ENCODE measurements around the gene RGMA. TPM values are rescaled to one million over a fixed set of nuclear protein-coding genes. Genes with fewer than 3 reads are reported as not detected.

Gene RGMA
- total RNA-seq, 2 experiments from 2014 or later: 0.28 TPM; not detected in 1

- no peak for DNase-seq
- H3K4me1 Mint-ChIP-seq: peaks cover 53% of the 10 kb centered on the region
- CTCF ChIA-PET: interaction anchor here (0.6 to 3.2 kb wide), 4 partner anchors 12 to 220 kb away, joined by 3 to 29 read pairs (median 6); no protein-coding TSS in a partner anchor
- H3K4me3 Mint-ChIP-seq: no peak overlapping the region
- no peak for ATAC-seq
- H3K9me3 Mint-ChIP-seq (ENCODE audit: low read depth): no peaks in the 10 kb centered on the region
- H3K36me3 Mint-ChIP-seq: peaks cover 86% of the 10 kb centered on the region
- peak overlapping the region; percentile 28 for H3K27ac Mint-ChIP-seq
- H3K27me3 Mint-ChIP-seq: no peaks in the 10 kb centered on the region
Observed at GRCh38 chr15:93017526-93017925, 71.5 kb downstream of the RGMA start.

GRCh38 chr15:93012786-93013185, 76.2 kb downstream of the RGMA start:
- CTCF ChIA-PET: no interaction called here
- Mint-ChIP-seq H3K4me1 (peaks cover 10% of the 10 kb centered on the region), H3K36me3 (peaks cover 72% of the 10 kb centered on the region), H3K9me3 (ENCODE audit: low read depth) (no peaks in the 10 kb centered on the region), H3K27me3 (no peaks in the 10 kb centered on the region), H3K27ac (no peak overlapping the region), H3K4me3 (no peak overlapping the region)
- ATAC-seq (no peak), DNase-seq (no peak)

DNA sequence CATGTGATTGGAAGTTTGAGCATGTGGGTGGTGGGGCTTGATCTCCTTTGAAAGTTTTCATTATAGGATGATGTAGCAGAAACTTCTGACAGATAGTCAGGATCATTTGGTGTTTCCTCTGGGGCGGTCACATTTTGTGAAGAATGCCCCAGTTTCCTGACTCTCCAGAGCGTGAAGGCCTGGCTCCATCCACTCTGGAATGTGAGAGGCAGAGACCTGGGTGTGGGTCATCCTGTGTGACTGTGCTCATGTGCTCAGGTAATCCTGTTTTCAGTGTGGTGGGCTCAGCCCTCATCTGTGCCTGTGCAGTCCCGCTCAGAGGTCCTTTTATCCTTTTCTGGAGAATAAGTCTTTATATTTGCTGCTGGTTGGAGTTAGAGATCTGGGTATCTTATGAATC, 81.0 kb downstream of the RGMA start:
- Mint-ChIP-seq H3K9me3 (ENCODE audit: low read depth) (no peaks in the 10 kb centered on the region), H3K36me3 (peaks cover 67% of the 10 kb centered on the region), H3K27ac (no peak overlapping the region), H3K27me3 (no peaks in the 10 kb centered on the region), H3K4me1 (no peaks in the 10 kb centered on the region), H3K4me3 (no peak overlapping the region)
- CTCF ChIA-PET: no interaction called here
- no peak for DNase-seq
- ATAC-seq: no peak

DNA sequence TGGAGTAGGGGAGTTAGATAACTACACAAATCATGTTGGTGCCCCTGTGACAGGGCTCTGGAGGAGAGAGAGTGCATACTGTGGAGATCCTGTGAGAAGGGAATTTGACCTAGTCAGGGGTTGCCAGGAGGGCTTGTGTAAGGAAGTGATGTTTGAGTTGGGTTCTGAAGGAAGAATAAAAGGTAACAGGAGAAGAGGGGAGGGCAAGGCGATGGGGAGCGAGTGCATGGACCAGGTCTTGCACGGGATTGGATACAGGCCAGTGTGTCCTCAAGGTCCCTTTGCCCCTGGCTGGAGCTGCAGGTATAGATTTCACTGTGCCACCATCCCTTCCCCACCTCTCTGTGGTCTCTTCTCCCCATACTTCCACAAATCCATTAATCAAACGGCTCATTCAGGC, 83.9 kb downstream of the RGMA start:
- peak overlapping the region; percentile 14 for H3K27ac Mint-ChIP-seq
- no peaks in the 10 kb centered on the region for H3K4me1 Mint-ChIP-seq
- DNase-seq: no peak
- no peaks in the 10 kb centered on the region for H3K27me3 Mint-ChIP-seq
- H3K9me3 Mint-ChIP-seq (ENCODE audit: low read depth): no peaks in the 10 kb centered on the region
- peaks cover 70% of the 10 kb centered on the region for H3K36me3 Mint-ChIP-seq
- H3K4me3 Mint-ChIP-seq: no peak overlapping the region
- CTCF ChIA-PET: interaction anchor here (0.9 to 1.9 kb wide), 2 partner anchors 21 to 208 kb away, joined by 3 to 8 read pairs; no protein-coding TSS in a partner anchor
- no peak for ATAC-seq

GRCh38 chr15:93001881-93002280, 87.1 kb downstream of the RGMA start:
- H3K9me3 Mint-ChIP-seq (ENCODE audit: low read depth): no peaks in the 10 kb centered on the region
- H3K4me3 Mint-ChIP-seq: no peak overlapping the region
- H3K36me3 Mint-ChIP-seq: peaks cover 75% of the 10 kb centered on the region
- DNase-seq (no peak), ATAC-seq (no peak)
- peaks cover 15% of the 10 kb centered on the region for H3K4me1 Mint-ChIP-seq
- CTCF ChIA-PET: interaction anchor here (1.2 to 1.5 kb wide), 3 partner anchors 10 to 26 kb away, joined by 3 to 4 read pairs (median 4); no protein-coding TSS in a partner anchor
- H3K27ac Mint-ChIP-seq: peak overlapping the region; percentile 32
- no peaks in the 10 kb centered on the region for H3K27me3 Mint-ChIP-seq

GRCh38 chr15:93001156-93001555, 87.9 kb downstream of the RGMA start:
- no peak for ATAC-seq
- no peak for DNase-seq
- H3K27me3 Mint-ChIP-seq: no peaks in the 10 kb centered on the region
- H3K9me3 Mint-ChIP-seq (ENCODE audit: low read depth): no peaks in the 10 kb centered on the region
- CTCF ChIA-PET: interaction anchor here (1.2 to 1.5 kb wide), 4 partner anchors 10 to 204 kb away, joined by 3 to 4 read pairs (median 4); no protein-coding TSS in a partner anchor
- H3K4me3 Mint-ChIP-seq: no peak overlapping the region
- peaks cover 15% of the 10 kb centered on the region for H3K4me1 Mint-ChIP-seq
- H3K27ac Mint-ChIP-seq: no peak overlapping the region
- H3K36me3 Mint-ChIP-seq: peaks cover 73% of the 10 kb centered on the region

DNA sequence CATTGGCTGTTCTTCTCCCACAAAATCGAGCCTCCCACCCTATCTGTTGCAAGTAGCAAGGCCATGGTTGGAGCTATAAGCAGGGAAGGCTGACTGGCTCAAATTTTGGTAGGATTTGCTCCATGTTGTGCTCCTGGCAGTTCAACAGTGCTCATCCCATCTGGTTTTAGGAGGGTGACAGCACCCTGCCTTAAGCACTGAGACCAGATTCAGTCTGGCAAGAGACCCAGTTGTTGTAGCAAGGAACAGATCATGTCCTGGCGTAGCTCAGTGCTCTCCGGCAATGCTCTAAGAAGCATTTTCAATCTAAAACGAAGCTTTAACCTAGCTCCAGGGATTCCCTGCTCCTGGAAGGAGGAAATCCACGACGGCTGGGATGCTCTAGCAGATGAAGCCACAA, 91.2 kb downstream of the RGMA start:
- no peaks in the 10 kb centered on the region for H3K9me3 Mint-ChIP-seq (ENCODE audit: low read depth)
- CTCF ChIA-PET: interaction anchor here (1.5 kb wide), 1 partner anchor 46 kb away, joined by 3 read pairs; no protein-coding TSS in a partner anchor

GRCh38 chr15:92992720-92993119, 96.3 kb downstream of the RGMA start:
- CTCF ChIA-PET: interaction anchor here (0.6 kb wide), 1 partner anchor 195 kb away, joined by 3 read pairs; no protein-coding TSS in a partner anchor
- no peak overlapping the region for H3K4me3 Mint-ChIP-seq
- peaks cover 6% of the 10 kb centered on the region for H3K4me1 Mint-ChIP-seq
- ATAC-seq (no peak), DNase-seq (no peak)
- H3K9me3 Mint-ChIP-seq (ENCODE audit: low read depth): no peaks in the 10 kb centered on the region
- H3K27ac Mint-ChIP-seq: peak overlapping the region; percentile 30
- H3K36me3 Mint-ChIP-seq: peaks cover 59% of the 10 kb centered on the region
- H3K27me3 Mint-ChIP-seq: no peaks in the 10 kb centered on the region

More for the DNA sequence above, 91.2 kb downstream of the RGMA start:
- peaks cover 15% of the 10 kb centered on the region for H3K4me1 Mint-ChIP-seq
- DNase-seq: no peak
- no peak for ATAC-seq
- no peaks in the 10 kb centered on the region for H3K27me3 Mint-ChIP-seq
- peaks cover 70% of the 10 kb centered on the region for H3K36me3 Mint-ChIP-seq
- no peak overlapping the region for H3K4me3 Mint-ChIP-seq
- peak overlapping the region; percentile 22 for H3K27ac Mint-ChIP-seq

DNA sequence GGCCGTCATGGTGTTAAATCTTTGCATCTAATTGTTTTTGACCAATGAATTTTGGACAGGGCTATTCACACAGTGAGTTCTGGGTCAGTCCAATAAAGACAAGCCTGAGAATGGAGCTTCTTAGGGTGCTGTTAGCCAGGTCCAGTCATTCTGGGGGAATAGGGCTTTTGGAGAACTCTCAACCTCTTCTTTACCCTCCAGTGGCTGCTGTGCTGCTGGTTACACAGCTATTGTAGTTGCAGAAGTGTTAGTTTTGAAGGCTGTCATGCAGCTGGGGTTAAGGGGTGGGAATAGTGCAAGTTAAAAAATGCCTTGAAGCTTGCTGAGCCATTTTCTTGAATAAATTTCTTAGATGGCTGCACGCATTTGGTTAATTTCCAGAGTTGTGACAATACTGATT, 99.0 kb downstream of the RGMA start:
- Mint-ChIP-seq H3K27me3 (no peaks in the 10 kb centered on the region), H3K27ac (peak overlapping the region; percentile 37), H3K36me3 (peaks cover 54% of the 10 kb centered on the region), H3K4me3 (no peak overlapping the region), H3K9me3 (ENCODE audit: low read depth) (no peaks in the 10 kb centered on the region), H3K4me1 (no peaks in the 10 kb centered on the region)
- CTCF ChIA-PET: no interaction called here
- ATAC-seq: no peak
- no peak for DNase-seq

DNA sequence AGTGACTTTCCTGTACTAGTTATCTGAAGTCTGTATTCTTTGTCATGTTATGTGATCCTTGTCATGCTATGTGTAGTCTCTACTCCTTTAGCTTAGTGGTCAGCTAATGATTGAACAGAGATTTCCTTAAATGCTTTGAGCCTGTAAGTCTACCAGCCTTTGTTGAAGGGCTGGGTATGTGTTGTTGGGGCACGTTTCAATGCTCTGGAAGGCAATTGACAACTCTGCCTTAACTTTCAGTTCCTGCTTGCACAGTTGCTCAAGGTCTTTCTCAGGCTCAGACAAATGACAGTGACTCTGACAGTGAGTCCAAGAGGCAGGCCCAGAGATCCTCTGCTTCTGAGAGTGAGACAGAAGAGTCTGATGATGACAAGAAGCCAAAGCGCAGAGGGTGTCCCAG, 99.5 kb downstream of the RGMA start:
- no peaks in the 10 kb centered on the region for H3K27me3 Mint-ChIP-seq
- DNase-seq (no peak), ATAC-seq (no peak)
- H3K27ac Mint-ChIP-seq: no peak overlapping the region
- no peak overlapping the region for H3K4me3 Mint-ChIP-seq
- H3K36me3 Mint-ChIP-seq: peaks cover 53% of the 10 kb centered on the region
- H3K4me1 Mint-ChIP-seq: no peaks in the 10 kb centered on the region
- H3K9me3 Mint-ChIP-seq (ENCODE audit: low read depth): no peaks in the 10 kb centered on the region
- CTCF ChIA-PET: interaction anchor here (1.7 kb wide), 1 partner anchor 12 kb away, joined by 3 read pairs; no protein-coding TSS in a partner anchor

Other genes starting within 250 kb of the RGMA start
- gene CHD2, start 188.9 kb downstream of the RGMA start, total RNA-seq: 100 to 1,000 TPM; 121 to 151 TPM